WTC11 (cell line): ENCODE results near the gene KIAA1755. TPM values are rescaled to one million over a fixed set of nuclear protein-coding genes. Genes with fewer than 3 reads are reported as not detected.

Experiments
- ATAC-seq: fragments of 200-7000 bp; cut with Tn5 transposase; 2 replicates; pipeline ENCODE4 v1.10.0; 2021; ENCODE audit warnings: mild to moderate bottlenecking, moderate library complexity
- CTCF ChIA-PET: fragments of 300-600 bp; sonication (Branson Sonifier 250); formaldehyde crosslinking; loops from one replicate; lab custom pipeline; 2021; ENCODE audit warnings: antibody characterized with exemption; lab: Charles Lee
- POLR2A ChIA-PET: fragments of 350-600 bp; sonication (Branson Sonifier 250); formaldehyde crosslinking; loops from one replicate; lab custom pipeline; 2021; ENCODE audit warnings: antibody characterized with exemption; lab: Charles Lee
- DNase-seq: peaks from one replicate; pipeline ENCODE4 v3.0.0; 2021; ENCODE audit warnings: low spot score
- H3K27ac Mint-ChIP-seq: 2 replicates; pipeline ENCODE4 v1.8.0; 2021; ENCODE audit warnings: mixed read lengths
- H3K27me3 Mint-ChIP-seq: 2 replicates; pipeline ENCODE4 v1.8.0; 2021; ENCODE audit warnings: low read depth, mild to moderate bottlenecking, moderate library complexity, mixed read lengths
- H3K36me3 Mint-ChIP-seq: 2 replicates; pipeline ENCODE4 v1.8.0; 2021; ENCODE audit warnings: mixed read lengths
- H3K4me1 Mint-ChIP-seq: 2 replicates; pipeline ENCODE4 v1.8.0; 2022; ENCODE audit warnings: mixed read lengths
- H3K4me3 Mint-ChIP-seq: 2 replicates; pipeline ENCODE4 v1.8.0; 2021; ENCODE audit warnings: mild to moderate bottlenecking, moderate library complexity, mixed read lengths
- H3K9me3 Mint-ChIP-seq: 2 replicates; pipeline ENCODE4 v1.8.0; 2021; ENCODE audit warnings: mixed read lengths
- ATF1 ChIP-seq: sonication (generic); formaldehyde crosslinking; IDR thresholded peaks from 2 replicates; pipeline ENCODE4 v1.8.1; 2023; ENCODE audit warnings: mild to moderate bottlenecking, moderate library complexity, missing genetic modification reagents
- CREB1 ChIP-seq: sonication (generic); formaldehyde crosslinking; IDR thresholded peaks from 2 replicates; pipeline ENCODE4 v1.8.0; 2023; ENCODE audit warnings: mild to moderate bottlenecking, missing genetic modification reagents
- IRF2 ChIP-seq: sonication (generic); formaldehyde crosslinking; IDR thresholded peaks from 2 replicates; pipeline ENCODE4 v1.8.0; 2022; ENCODE audit warnings: low read depth, missing genetic modification reagents, borderline replicate concordance
- MYBL2 ChIP-seq: sonication (generic); formaldehyde crosslinking; IDR thresholded peaks from 2 replicates; pipeline ENCODE4 v1.8.1; 2023; ENCODE audit warnings: mild to moderate bottlenecking, moderate library complexity, missing genetic modification reagents
- SP1 ChIP-seq: sonication (generic); formaldehyde crosslinking; conservative IDR thresholded peaks from 2 replicates; pipeline ENCODE4 v1.8.1; 2022; ENCODE audit warnings: missing genetic modification reagents
- TEAD4 ChIP-seq: sonication (generic); formaldehyde crosslinking; IDR thresholded peaks from 2 replicates; pipeline ENCODE4 v1.8.0; 2022; ENCODE audit warnings: mild to moderate bottlenecking, missing genetic modification reagents
- ZNF138 ChIP-seq: sonication (generic); formaldehyde crosslinking; conservative IDR thresholded peaks from 2 replicates; pipeline ENCODE4 v1.8.1; 2022; ENCODE audit warnings: mild to moderate bottlenecking, moderate library complexity, missing genetic modification reagents
- ZNF219 ChIP-seq: sonication (generic); formaldehyde crosslinking; IDR thresholded peaks from 2 replicates; pipeline ENCODE4 v1.8.0; 2023; ENCODE audit warnings: missing genetic modification reagents, mild to moderate bottlenecking, borderline replicate concordance
- ZNF317 ChIP-seq: sonication (generic); formaldehyde crosslinking; IDR thresholded peaks from 2 replicates; pipeline ENCODE4 v1.8.1; 2023; ENCODE audit warnings: low read depth, mild to moderate bottlenecking, moderate library complexity, missing genetic modification reagents, borderline replicate concordance
- ZSCAN18 ChIP-seq: fragments of 250-450 bp; sonication (Bioruptor Pico); IDR thresholded peaks from 2 replicates; pipeline ENCODE4 v2.1.2; 2022; ENCODE audit warnings: mild to moderate bottlenecking, moderate library complexity
- total RNA-seq: library from RNA; stranded (reverse); gene quantifications from 3 replicates; pipeline ENCODE4 v1.2.3, GENCODE V29; 2021
- TF ChIP-seq, protein P1 (sequence below): sonication (generic); formaldehyde crosslinking; IDR thresholded peaks from 2 replicates; pipeline ENCODE4 v1.8.0; 2023; ENCODE audit warnings: missing genetic modification reagents, mild to moderate bottlenecking, borderline replicate concordance
- TF ChIP-seq, protein P2 (sequence below): sonication (generic); formaldehyde crosslinking; IDR thresholded peaks from 2 replicates; pipeline ENCODE4 v1.8.0; 2022; ENCODE audit warnings: missing genetic modification reagents

Gene KIAA1755
- total RNA-seq, 1 experiment from 2014 or later = 0.50 TPM

- TF ChIP-seq, protein P1, sequence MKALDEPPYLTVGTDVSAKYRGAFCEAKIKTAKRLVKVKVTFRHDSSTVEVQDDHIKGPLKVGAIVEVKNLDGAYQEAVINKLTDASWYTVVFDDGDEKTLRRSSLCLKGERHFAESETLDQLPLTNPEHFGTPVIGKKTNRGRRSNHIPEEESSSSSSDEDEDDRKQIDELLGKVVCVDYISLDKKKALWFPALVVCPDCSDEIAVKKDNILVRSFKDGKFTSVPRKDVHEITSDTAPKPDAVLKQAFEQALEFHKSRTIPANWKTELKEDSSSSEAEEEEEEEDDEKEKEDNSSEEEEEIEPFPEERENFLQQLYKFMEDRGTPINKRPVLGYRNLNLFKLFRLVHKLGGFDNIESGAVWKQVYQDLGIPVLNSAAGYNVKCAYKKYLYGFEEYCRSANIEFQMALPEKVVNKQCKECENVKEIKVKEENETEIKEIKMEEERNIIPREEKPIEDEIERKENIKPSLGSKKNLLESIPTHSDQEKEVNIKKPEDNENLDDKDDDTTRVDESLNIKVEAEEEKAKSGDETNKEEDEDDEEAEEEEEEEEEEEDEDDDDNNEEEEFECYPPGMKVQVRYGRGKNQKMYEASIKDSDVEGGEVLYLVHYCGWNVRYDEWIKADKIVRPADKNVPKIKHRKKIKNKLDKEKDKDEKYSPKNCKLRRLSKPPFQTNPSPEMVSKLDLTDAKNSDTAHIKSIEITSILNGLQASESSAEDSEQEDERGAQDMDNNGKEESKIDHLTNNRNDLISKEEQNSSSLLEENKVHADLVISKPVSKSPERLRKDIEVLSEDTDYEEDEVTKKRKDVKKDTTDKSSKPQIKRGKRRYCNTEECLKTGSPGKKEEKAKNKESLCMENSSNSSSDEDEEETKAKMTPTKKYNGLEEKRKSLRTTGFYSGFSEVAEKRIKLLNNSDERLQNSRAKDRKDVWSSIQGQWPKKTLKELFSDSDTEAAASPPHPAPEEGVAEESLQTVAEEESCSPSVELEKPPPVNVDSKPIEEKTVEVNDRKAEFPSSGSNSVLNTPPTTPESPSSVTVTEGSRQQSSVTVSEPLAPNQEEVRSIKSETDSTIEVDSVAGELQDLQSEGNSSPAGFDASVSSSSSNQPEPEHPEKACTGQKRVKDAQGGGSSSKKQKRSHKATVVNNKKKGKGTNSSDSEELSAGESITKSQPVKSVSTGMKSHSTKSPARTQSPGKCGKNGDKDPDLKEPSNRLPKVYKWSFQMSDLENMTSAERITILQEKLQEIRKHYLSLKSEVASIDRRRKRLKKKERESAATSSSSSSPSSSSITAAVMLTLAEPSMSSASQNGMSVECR = no peak
- TF ChIP-seq ZSCAN18 (CRISPR knock-in tag) (no peak), ZNF138 (CRISPR knock-in tag) (no peak), CREB1 (CRISPR knock-in tag) (no peak)
- TF ChIP-seq, all 79 proteins: peak for 0
These were observed 60.8 kb downstream of the KIAA1755 start (continued) for GRCh38 chr20:38199501-38200390.

DNA sequence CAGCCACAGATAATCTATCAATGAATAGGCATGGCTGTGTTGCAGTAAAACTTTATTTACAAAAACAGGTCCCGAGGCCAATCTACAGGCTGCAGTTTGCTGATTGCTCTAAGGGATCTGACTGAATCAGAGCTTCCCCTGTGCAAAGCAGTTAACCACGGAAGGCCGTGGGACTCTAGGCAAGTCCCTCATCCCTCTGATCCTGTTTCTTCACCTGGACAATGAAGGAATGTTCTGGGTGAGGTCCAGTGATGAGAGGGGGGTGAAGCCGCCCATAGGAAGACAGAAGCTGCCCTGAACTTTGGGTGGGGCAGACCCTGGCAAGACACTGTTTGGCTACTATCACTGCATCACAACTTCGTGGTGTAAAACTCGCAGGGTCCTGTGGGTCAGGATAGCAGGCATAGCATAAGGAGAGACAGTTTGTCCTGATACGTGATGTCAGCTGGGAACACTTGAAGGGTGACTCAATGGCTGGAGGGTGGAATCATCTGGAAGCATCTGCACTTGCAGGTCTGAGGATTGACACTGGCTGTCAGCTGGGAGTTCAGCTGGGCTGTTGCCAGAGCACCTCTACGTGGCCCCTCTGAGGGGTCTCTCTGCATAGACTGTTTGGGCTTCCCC lies 62.2 kb downstream of the KIAA1755 start:
- ChIA-PET POLR2A (no interaction called here), CTCF (interaction anchor here (1.0 to 1.7 kb wide), 2 partner anchors 125 to 141 kb away, joined by 3 to 4 read pairs; no protein-coding TSS in a partner anchor)
- H3K9me3 Mint-ChIP-seq = peaks cover 10% of the 10 kb centered on the region
- ATAC-seq (no peak), DNase-seq (no peak)
- H3K4me3 Mint-ChIP-seq = no peak overlapping the region
- H3K27me3 Mint-ChIP-seq = no peaks in the 10 kb centered on the region; the same call in 1 of the 2 replicates
- H3K27ac Mint-ChIP-seq = no peak overlapping the region
- H3K36me3 Mint-ChIP-seq = peaks cover 6% of the 10 kb centered on the region
- H3K4me1 Mint-ChIP-seq = peaks cover 12% of the 10 kb centered on the region
- TF ChIP-seq IRF2 (CRISPR knock-in tag) = no peak
- TF ChIP-seq SP1 = no peak
- no peak for TF ChIP-seq ATF1
- TF ChIP-seq ZNF219 (CRISPR knock-in tag) = no peak

DNA sequence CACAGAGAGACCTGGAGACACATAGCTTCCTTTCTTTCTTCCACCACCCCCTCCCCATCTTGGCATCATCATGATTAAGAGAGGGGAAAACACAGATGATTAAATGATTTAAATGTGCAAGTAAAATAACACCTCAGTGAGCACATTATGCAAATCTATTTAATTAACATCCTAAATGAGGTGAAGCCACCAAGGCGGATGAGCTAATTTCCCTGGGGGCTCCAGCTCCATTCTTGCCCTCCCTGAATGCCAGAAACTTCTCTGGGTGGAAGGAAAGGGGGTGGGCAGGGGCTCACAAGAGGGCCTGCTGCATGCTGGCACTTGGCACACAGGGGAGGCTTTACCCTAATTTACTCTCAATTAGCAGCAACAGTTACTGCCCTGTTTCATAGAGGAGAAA lies 62.9 kb downstream of the KIAA1755 start:
- no peak overlapping the region for H3K27ac Mint-ChIP-seq
- H3K4me1 Mint-ChIP-seq = peaks cover 12% of the 10 kb centered on the region
- ATAC-seq (no peak), DNase-seq (no peak)
- POLR2A ChIA-PET = no interaction called here
- CTCF ChIA-PET = interaction anchor here (1.0 to 1.7 kb wide), 2 partner anchors 124 to 140 kb away, joined by 3 to 4 read pairs; no protein-coding TSS in a partner anchor
- H3K4me3 Mint-ChIP-seq = no peak overlapping the region
- H3K27me3 Mint-ChIP-seq = no peaks in the 10 kb centered on the region; the same call in 1 of the 2 replicates
- peaks cover 10% of the 10 kb centered on the region for H3K9me3 Mint-ChIP-seq
- H3K36me3 Mint-ChIP-seq = peaks cover 6% of the 10 kb centered on the region
- no peak for TF ChIP-seq TEAD4
- no peak for TF ChIP-seq CREB1 (CRISPR knock-in tag)
- TF ChIP-seq ZSCAN18 (CRISPR knock-in tag) = no peak
- no peak for TF ChIP-seq MYBL2 (CRISPR knock-in tag)
- TF ChIP-seq, protein P2, sequence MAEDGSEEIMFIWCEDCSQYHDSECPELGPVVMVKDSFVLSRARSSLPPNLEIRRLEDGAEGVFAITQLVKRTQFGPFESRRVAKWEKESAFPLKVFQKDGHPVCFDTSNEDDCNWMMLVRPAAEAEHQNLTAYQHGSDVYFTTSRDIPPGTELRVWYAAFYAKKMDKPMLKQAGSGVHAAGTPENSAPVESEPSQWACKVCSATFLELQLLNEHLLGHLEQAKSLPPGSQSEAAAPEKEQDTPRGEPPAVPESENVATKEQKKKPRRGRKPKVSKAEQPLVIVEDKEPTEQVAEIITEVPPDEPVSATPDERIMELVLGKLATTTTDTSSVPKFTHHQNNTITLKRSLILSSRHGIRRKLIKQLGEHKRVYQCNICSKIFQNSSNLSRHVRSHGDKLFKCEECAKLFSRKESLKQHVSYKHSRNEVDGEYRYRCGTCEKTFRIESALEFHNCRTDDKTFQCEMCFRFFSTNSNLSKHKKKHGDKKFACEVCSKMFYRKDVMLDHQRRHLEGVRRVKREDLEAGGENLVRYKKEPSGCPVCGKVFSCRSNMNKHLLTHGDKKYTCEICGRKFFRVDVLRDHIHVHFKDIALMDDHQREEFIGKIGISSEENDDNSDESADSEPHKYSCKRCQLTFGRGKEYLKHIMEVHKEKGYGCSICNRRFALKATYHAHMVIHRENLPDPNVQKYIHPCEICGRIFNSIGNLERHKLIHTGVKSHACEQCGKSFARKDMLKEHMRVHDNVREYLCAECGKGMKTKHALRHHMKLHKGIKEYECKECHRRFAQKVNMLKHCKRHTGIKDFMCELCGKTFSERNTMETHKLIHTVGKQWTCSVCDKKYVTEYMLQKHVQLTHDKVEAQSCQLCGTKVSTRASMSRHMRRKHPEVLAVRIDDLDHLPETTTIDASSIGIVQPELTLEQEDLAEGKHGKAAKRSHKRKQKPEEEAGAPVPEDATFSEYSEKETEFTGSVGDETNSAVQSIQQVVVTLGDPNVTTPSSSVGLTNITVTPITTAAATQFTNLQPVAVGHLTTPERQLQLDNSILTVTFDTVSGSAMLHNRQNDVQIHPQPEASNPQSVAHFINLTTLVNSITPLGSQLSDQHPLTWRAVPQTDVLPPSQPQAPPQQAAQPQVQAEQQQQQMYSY (CRISPR knock-in tag) = no peak
- TF ChIP-seq ZNF317 (CRISPR knock-in tag) = no peak
